IPS-18c (cell line): Measurements from ENCODE around the gene KCNK3.

Source experiments
- H3K4me3 ChIP-seq: 2 replicates; pipeline ENCODE4 v1.7.0; 2013; ENCODE audit warnings: low read depth, mild to moderate bottlenecking, low read length, moderate library complexity; ENCODE audit not compliant: insufficient read depth
- H3K9me3 ChIP-seq: one replicate; pipeline ENCODE4 v1.6.1; 2013; ENCODE audit warnings: mild to moderate bottlenecking, low read length, moderate library complexity; ENCODE audit not compliant: control insufficient read depth, insufficient read depth

KCNK3 gene

DNA sequence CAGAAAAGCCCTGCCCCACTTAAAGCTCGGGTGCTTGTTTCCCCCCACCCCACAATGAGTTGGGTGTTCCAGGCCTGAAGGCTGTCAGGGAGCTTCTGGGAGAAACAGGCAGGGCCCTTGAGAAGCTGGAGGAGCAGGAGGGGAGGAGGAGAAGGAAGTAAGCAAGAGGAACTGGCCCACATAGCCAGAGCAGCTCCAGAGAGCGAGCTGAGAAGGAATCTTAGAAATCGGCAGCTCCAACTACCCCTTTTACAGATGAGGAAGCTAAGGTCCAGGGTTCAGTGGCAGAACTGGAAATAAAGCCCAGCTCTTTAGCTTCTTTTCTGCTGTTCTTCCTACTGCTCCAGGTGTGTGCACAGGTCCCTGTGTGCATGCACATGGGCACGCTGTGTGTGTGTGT is 12.7 kb upstream of the KCNK3 start:
- H3K4me3 ChIP-seq = no peak overlapping the region
- peaks cover 2% of the 10 kb centered on the region for H3K9me3 ChIP-seq

DNA sequence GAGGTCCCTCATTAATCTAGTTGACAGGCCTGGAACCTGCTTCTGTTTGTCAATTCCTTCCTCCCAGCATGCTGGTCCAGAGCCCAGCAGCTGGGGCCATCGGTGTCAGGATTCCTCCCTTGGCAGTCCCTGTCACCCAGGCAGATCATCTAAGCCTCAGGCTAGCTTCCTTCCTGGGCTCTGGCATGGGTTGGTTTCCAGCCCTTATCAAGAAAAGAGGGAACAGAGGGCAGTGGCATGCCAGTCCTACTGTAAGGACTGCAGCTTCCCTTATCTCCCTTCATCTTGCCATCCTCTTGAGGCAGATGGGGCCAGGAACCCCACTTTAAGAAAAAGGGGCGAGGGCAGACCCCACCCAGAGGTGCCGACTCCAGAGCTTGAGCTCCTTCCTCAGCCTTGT is 10.9 kb upstream of the KCNK3 start:
- Histone ChIP-seq H3K4me3 (no peak overlapping the region), H3K9me3 (no peaks in the 10 kb centered on the region)

DNA sequence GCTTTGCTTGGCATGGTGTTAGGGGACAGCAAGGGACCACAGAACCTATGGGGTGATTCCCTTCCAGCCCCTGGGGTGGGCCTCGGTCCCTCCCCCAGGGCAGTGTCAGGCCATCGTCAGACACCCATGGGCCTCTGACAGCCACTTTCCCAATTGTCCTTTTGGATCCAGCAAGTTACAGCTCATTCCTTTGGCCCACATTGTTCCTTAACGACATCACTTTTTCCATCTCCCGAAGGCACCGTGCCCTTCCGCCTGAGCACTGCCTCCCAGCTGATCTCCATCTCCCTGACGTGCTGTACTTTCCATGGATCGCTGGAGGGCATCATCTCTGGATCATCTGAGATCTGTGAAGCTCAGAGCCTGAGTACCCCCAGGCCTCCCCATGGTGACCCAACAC is 10.4 kb upstream of the KCNK3 start:
- Histone ChIP-seq H3K9me3 (no peaks in the 10 kb centered on the region), H3K4me3 (no peak overlapping the region)

DNA sequence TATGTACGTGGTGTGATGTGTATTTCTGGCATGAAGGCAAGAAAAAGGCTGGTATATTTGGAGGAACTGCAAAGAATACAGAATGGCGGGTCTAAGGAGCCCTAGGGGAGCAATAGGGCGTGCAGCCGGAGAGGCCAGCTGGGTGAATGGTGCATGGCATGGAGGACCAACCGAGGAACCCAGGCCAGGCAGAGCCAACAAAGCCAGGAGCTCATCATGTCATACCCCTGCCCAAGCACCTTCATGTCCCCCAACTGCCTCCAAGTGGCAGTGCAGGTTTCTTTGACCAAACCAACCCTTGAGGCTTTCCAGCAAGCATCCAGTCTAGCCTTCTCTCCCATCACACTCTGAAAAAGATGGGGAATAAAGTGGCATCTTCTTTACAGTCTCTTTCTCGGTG is 8.9 kb upstream of the KCNK3 start:
- H3K9me3 ChIP-seq = no peaks in the 10 kb centered on the region
- H3K4me3 ChIP-seq = no peak overlapping the region

DNA sequence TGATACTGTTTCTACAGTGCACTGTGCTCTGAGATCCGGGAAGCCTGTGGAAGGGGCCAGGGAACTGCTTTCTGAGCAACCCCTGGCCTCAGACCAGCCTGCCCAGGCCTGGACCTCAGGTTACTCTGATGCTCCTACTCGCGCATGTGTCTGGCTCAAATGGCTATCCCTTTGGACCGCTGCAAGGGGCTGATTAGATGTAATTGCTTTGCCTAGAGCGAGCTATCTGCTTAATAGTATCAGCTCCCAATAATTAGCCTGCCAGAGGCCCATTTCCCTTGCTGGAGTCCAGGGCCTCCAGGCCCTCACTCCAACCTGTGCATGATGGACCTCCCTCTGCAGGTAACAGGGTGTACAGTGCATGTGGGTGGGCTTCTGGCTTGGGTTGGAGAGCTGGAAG is 7.2 kb upstream of the KCNK3 start:
- Histone ChIP-seq H3K9me3 (no peaks in the 10 kb centered on the region), H3K4me3 (no peak overlapping the region)

GRCh38 chr2:26685989-26686839 is 6.3 kb upstream of the KCNK3 start:
- Histone ChIP-seq H3K4me3 (no peak overlapping the region), H3K9me3 (no peaks in the 10 kb centered on the region)

GRCh38 chr2:26687328-26687727 is 5.2 kb upstream of the KCNK3 start:
- H3K9me3 ChIP-seq = no peaks in the 10 kb centered on the region
- H3K4me3 ChIP-seq = no peak overlapping the region

GRCh38 chr2:26687801-26688200 is 4.7 kb upstream of the KCNK3 start:
- H3K9me3 ChIP-seq = no peaks in the 10 kb centered on the region
- no peak overlapping the region for H3K4me3 ChIP-seq

DNA sequence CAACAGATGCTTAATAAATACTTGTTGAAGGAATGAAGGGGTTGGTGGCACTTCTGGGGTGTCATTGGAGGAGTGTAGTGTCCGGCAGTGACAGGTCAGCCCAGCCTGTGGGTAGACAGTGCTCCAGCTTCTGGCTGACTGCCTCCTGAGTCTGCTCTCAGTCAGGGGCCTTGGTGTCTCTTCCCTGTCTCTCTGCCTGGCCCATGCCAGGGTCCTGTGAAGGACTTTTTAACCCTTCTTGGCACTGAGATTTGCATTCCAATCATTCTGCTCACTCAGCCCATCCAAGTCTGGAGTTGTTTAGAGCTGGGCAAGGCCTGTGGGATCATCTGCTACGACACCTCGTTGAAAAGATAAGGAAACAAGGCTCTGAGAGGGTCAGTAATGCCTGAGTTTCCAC is 1.4 kb upstream of the KCNK3 start:
- Histone ChIP-seq H3K9me3 (no peaks in the 10 kb centered on the region), H3K4me3 (no peak overlapping the region)

DNA sequence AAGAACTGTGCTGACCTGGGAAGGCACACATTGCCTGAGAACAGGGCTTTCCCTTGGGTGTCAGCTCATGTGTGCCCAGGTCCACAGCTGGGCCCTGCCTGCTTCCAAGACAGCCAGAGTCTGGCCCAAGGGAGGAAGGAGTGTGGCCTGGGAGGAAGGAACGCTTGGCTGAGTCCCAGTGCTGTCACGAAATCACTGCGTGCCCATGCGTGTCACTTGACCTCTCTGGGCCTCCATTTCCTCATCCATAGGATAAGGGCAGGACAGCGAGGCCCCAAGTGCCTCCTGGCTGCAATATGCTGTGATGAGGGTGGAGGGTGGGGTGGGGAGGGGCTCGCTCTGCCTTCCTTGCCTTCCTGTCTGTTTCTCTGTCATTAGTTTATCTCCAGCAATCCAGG is 642 bp upstream of the KCNK3 start:
- Histone ChIP-seq H3K9me3 (no peaks in the 10 kb centered on the region), H3K4me3 (peak overlapping the region; percentile 25)

DNA sequence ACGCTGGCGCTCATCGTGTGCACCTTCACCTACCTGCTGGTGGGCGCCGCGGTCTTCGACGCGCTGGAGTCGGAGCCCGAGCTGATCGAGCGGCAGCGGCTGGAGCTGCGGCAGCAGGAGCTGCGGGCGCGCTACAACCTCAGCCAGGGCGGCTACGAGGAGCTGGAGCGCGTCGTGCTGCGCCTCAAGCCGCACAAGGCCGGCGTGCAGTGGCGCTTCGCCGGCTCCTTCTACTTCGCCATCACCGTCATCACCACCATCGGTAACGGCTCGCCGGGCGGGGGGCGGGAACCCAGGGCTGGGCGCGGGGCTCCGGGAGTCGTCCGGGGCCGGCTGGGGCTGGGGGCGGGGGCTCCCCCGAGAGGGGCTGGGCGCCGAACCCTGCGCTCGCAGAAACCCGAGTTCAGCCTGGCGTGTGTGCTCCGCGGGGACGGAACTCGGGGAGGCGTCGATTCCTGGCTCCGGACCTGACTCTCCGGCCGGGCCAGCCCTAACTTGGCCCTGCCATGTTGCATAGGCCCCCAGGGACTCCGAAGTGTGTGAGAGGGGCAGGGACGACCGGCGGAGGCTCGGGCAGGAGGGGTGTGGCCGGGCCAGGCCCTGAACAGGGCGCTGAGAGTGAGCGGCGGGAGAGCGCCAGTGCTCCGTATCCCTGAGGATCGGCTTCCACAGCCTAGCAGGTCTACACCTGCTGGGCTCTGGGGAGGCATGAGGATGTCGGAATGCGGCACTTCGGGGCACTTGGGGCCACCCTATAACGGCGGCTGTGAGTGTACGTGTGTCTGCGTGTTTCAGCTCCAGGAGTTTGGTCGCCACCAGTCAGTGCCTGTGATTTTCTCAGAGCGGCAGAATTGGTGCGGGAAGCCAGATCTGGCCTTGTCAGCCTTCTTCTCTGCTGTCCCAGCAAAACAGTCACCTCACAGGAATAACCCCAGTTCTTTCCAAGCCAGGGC is 651 bp downstream of the KCNK3 start:
- peak overlapping the region; percentile 49 for H3K4me3 ChIP-seq
- H3K9me3 ChIP-seq = no peaks in the 10 kb centered on the region

DNA sequence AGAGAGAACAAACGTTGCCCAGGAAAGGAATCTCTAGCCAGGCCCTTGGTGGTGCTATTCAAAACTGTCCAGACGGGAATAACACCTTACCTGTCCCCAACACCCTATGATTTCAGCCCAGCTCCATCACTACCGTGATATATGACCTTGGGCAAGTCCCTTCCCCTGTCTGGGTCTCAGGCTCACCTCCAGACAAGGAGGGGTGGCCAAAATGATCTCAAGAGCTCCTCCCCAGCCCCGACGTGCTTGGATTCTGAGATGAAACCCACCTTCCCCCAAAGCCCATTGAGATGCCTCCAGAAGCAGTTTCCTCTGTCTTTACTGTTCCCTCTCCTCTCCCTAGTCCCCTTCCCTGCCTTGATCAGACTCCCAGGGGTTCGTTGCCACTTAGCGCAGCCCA is 1.5 kb downstream of the KCNK3 start:
- H3K9me3 ChIP-seq = no peaks in the 10 kb centered on the region
- H3K4me3 ChIP-seq = no peak overlapping the region

DNA sequence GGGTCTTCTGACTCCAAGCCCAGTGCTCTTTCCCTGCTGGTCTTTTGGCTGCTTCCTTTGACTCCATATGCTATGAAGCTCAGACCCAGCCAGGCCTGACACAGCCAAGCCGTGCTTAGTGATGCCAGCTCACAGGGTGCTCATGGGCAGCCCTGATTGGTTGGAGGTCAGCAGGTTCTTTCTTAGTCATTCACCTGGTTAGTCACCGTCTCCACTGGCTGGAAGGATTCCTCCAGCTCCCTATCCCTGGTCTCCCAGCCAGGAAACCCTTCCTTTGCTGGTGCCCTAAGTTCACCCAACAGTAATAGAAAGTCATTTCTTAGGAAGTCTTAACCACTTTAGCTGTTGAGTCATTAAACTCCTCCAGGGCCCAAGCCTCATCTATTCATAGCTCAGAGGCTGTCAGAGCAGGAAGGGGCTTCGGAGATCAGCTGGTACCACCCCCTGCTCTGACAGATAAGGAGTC is 3.9 kb downstream of the KCNK3 start:
- Histone ChIP-seq H3K9me3 (no peaks in the 10 kb centered on the region), H3K4me3 (no peak overlapping the region)

DNA sequence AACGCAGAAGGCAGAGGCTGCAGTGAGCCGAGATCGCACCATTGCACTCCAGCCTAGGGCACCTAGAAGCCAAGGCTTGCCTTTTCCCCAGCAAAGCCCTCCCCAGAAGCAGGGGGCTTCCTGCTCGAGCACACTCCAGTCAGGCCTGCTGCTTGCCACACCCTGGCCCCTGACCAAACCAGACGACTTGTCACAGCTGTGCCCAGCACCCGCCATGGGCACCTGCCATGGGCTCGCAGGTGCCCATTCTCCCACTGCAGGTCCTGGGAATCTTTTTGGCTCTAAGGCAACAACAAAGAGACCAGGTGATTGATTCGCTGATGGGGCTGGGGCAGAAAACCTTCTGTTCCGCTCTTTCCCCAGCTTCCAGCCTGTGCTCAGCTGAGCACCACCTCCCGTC is 4.9 kb downstream of the KCNK3 start:
- Histone ChIP-seq H3K4me3 (no peak overlapping the region), H3K9me3 (no peaks in the 10 kb centered on the region)

GRCh38 chr2:26699295-26699694 is 6.8 kb downstream of the KCNK3 start:
- H3K4me3 ChIP-seq = no peak overlapping the region
- H3K9me3 ChIP-seq = no peaks in the 10 kb centered on the region

GRCh38 chr2:26700078-26700477 is 7.6 kb downstream of the KCNK3 start:
- no peaks in the 10 kb centered on the region for H3K9me3 ChIP-seq
- no peak overlapping the region for H3K4me3 ChIP-seq

GRCh38 chr2:26701596-26701995 is 9.1 kb downstream of the KCNK3 start:
- Histone ChIP-seq H3K9me3 (no peaks in the 10 kb centered on the region), H3K4me3 (no peak overlapping the region)

- Histone ChIP-seq H3K9me3 (no peaks in the 10 kb centered on the region), H3K4me3 (no peak overlapping the region)
Measured at GRCh38 chr2:26702025-26702424, 9.5 kb downstream of the KCNK3 start.
